ENCODE results near the gene EBF3.

The EBF3 gene

GRCh38 chr10:129815898-129816655, 148.0 kb downstream of the EBF3 start:
- no peak for DNase-seq (ENCODE audit: low read depth)
- no peak for TF ChIP-seq CTCF (IDR thresholded peaks at IDR 0.05; ENCODE audit: low read length, missing control alignments)
- no peak overlapping the region for H3K4me3 ChIP-seq (replicated peaks; ENCODE audit: low read depth, low read length)

GRCh38 chr10:129814681-129815646, 149.1 kb downstream of the EBF3 start:
- TF ChIP-seq CTCF (IDR thresholded peaks at IDR 0.05; ENCODE audit: low read length, missing control alignments), result no peak
- DNase-seq (ENCODE audit: low read depth), result no peak
- H3K4me3 ChIP-seq (replicated peaks; ENCODE audit: low read depth, low read length), result no peak overlapping the region

GRCh38 chr10:129812398-129812797, 151.7 kb downstream of the EBF3 start:
- DNase-seq (ENCODE audit: low read depth), result no peak
- no peak for TF ChIP-seq CTCF (IDR thresholded peaks at IDR 0.05; ENCODE audit: low read length, missing control alignments)
- no peak overlapping the region for H3K4me3 ChIP-seq (replicated peaks; ENCODE audit: low read depth, low read length)

- DNase-seq (ENCODE audit: low read depth), result no peak
- no peak overlapping the region for H3K4me3 ChIP-seq (replicated peaks; ENCODE audit: low read depth, low read length)
- no peak for TF ChIP-seq CTCF (IDR thresholded peaks at IDR 0.05; ENCODE audit: low read length, missing control alignments)
Measured at GRCh38 chr10:129811208-129811607, 152.9 kb downstream of the EBF3 start.

GRCh38 chr10:129809841-129810240, 154.2 kb downstream of the EBF3 start:
- DNase-seq (ENCODE audit: low read depth), result no peak
- no peak for TF ChIP-seq CTCF (IDR thresholded peaks at IDR 0.05; ENCODE audit: low read length, missing control alignments)
- H3K4me3 ChIP-seq (replicated peaks; ENCODE audit: low read depth, low read length), result no peak overlapping the region

GRCh38 chr10:129809431-129809830, 154.6 kb downstream of the EBF3 start:
- DNase-seq (ENCODE audit: low read depth), result no peak
- TF ChIP-seq CTCF (IDR thresholded peaks at IDR 0.05; ENCODE audit: low read length, missing control alignments), result no peak

More at GRCh38 chr10:129809431-129809830, 154.6 kb downstream of the EBF3 start:
- H3K4me3 ChIP-seq (replicated peaks; ENCODE audit: low read depth, low read length), result no peak overlapping the region
